HG02840 (cell line): Measurements from ENCODE around the gene ADGRE1.

Source experiments
- ATAC-seq: cut with Tn5 transposase; IDR thresholded peaks from one replicate; pipeline ENCODE4 v1.9.1; 2021; ENCODE audit warnings: mild to moderate bottlenecking, moderate library complexity, moderate number of reproducible peaks; ENCODE audit not compliant: unreplicated experiment, low FRiP score

The ADGRE1 gene

GRCh38 chr19:6876748-6877147, 10.6 kb upstream of the ADGRE1 start:
- ATAC-seq, result no peak

- no peak for ATAC-seq
These were observed 9.6 kb upstream of the ADGRE1 start for GRCh38 chr19:6877766-6878165.

GRCh38 chr19:6886277-6886897, 992 bp upstream of the ADGRE1 start:
- no peak for ATAC-seq

- no peak for ATAC-seq
These were observed 1.6 kb downstream of the ADGRE1 start for GRCh38 chr19:6888967-6889366.

- no peak for ATAC-seq
These were observed 3.1 kb downstream of the ADGRE1 start for GRCh38 chr19:6890401-6890913.

GRCh38 chr19:6890938-6891337, 3.6 kb downstream of the ADGRE1 start:
- no peak for ATAC-seq

GRCh38 chr19:6891761-6892385, 4.5 kb downstream of the ADGRE1 start:
- ATAC-seq, result no peak

- no peak for ATAC-seq
These were observed 6.9 kb downstream of the ADGRE1 start for GRCh38 chr19:6894313-6894712.

GRCh38 chr19:6903446-6903845, 16.1 kb downstream of the ADGRE1 start:
- ATAC-seq, result no peak

- ATAC-seq, result no peak
These were observed 19.2 kb downstream of the ADGRE1 start for GRCh38 chr19:6906559-6907060.

GRCh38 chr19:6911523-6911922, 24.1 kb downstream of the ADGRE1 start:
- no peak for ATAC-seq

- no peak for ATAC-seq
These were observed 26.9 kb downstream of the ADGRE1 start for GRCh38 chr19:6914321-6914720.

GRCh38 chr19:6916952-6917351, 29.6 kb downstream of the ADGRE1 start:
- no peak for ATAC-seq

- ATAC-seq, result no peak
These were observed 38.0 kb downstream of the ADGRE1 start for GRCh38 chr19:6925386-6925785.

GRCh38 chr19:6925801-6926751, 38.7 kb downstream of the ADGRE1 start:
- ATAC-seq, result no peak

- ATAC-seq, result no peak
These were observed 42.8 kb downstream of the ADGRE1 start for GRCh38 chr19:6930190-6930589.

GRCh38 chr19:6935069-6935468, 47.7 kb downstream of the ADGRE1 start:
- ATAC-seq, result no peak

- no peak for ATAC-seq
These were observed 48.2 kb downstream of the ADGRE1 start for GRCh38 chr19:6935618-6936017.

- no peak for ATAC-seq
These were observed 58.4 kb downstream of the ADGRE1 start for GRCh38 chr19:6945733-6946132.

- no peak for ATAC-seq
These were observed 60.4 kb downstream of the ADGRE1 start for GRCh38 chr19:6947745-6948144.

- ATAC-seq, result no peak
These were observed 61.5 kb downstream of the ADGRE1 start for GRCh38 chr19:6948884-6949283.
